Endothelial cell of umbilical vein (primary cell): ENCODE measurements around the gene CLIP2. TPM values are rescaled to one million over a fixed set of nuclear protein-coding genes. Genes with fewer than 3 reads are reported as not detected.

Experiments
- BruUV-seq: library from RNA; stranded (reverse); fragments of 400-500 nt; replicated peaks from 2 replicates; lab custom pipeline; 2021; lab: Mats Ljungman, UMichigan
- CTCF ChIA-PET: fragments of 300-600, 350-600 bp; sonication (Branson Sonifier 250); formaldehyde crosslinking; loops from one replicate; lab custom pipeline; 2021; ENCODE audit warnings: antibody characterized with exemption, inconsistent platforms; lab: Charles Lee
- POLR2A ChIA-PET: fragments of 300-600, 350-600 bp; sonication (Branson Sonifier 250); formaldehyde crosslinking; loops from one replicate; lab custom pipeline; 2021; ENCODE audit warnings: antibody characterized with exemption, inconsistent platforms; lab: Charles Lee
- DNase-seq: peaks from one replicate; pipeline ENCODE4 v3.0.0-alpha.2; 2011; ENCODE audit warnings: low read depth, low spot score
- FAIRE-seq: peaks from 2 replicates; lab custom pipeline; 2011; peaks lifted over from hg19 to GRCh38; lab: Jason Lieb, UNC
- H2AFZ ChIP-seq: 2 replicates; pipeline ENCODE4 v1.6.0; 2012; ENCODE audit warnings: low read depth, low read length, control low read depth, inconsistent platforms
- H3K27ac ChIP-seq: 2 replicates; pipeline ENCODE4 v1.5.1; 2011; ENCODE audit warnings: low read depth, mild to moderate bottlenecking, control low read depth, low read length, moderate library complexity; ENCODE audit not compliant: insufficient read depth
- H3K27me3 ChIP-seq, 2 experiments: 2 replicates each; pipeline versions ENCODE4 v1.6.0 to v1.6.1; 2011; ENCODE audit warnings: low read length in 2 of 2, mixed read lengths in 1 of 2; ENCODE audit not compliant: control insufficient read depth in 2 of 2, insufficient read depth in 2 of 2
- H3K36me3 ChIP-seq, 2 experiments: 2 replicates in 1 of 2; 3 replicates in 1 of 2; pipeline ENCODE4 v1.5.1; 2011; ENCODE audit warnings: low read length in 2 of 2, mild to moderate bottlenecking in 1 of 2, moderate library complexity in 1 of 2; ENCODE audit not compliant: control insufficient read depth in 2 of 2, insufficient read depth in 2 of 2; ENCODE audit errors: extremely low read depth in 1 of 2
- H3K4me1 ChIP-seq: 3 replicates; pipeline ENCODE4 v1.5.1; 2011; ENCODE audit warnings: mild to moderate bottlenecking, low read length; ENCODE audit not compliant: control insufficient read depth, insufficient read depth; ENCODE audit errors: extremely low read depth
- H3K4me2 ChIP-seq: 2 replicates; pipeline ENCODE4 v1.6.1; 2011; ENCODE audit warnings: low read length, control low read depth, mixed read lengths; ENCODE audit not compliant: insufficient read depth
- H3K4me3 ChIP-seq, 3 experiments: fragments of 200-600 bp in 1 of 3; sonication (generic), shearing (Covaris generic) in 1 of 3; replicated peaks in 1 of 3; 2 replicates each; pipeline ENCODE4 v1.5.1; 2011 to 2016; ENCODE audit warnings: control low read depth in 3 of 3, low read length in 3 of 3, mild to moderate bottlenecking in 2 of 3, inconsistent platforms in 1 of 3, low read depth in 1 of 3, moderate library complexity in 1 of 3; ENCODE audit not compliant: insufficient read depth in 1 of 3
- H3K79me2 ChIP-seq: 2 replicates; pipeline ENCODE4 v1.6.0; 2012; ENCODE audit warnings: low read length, inconsistent platforms; ENCODE audit not compliant: control insufficient read depth, insufficient read depth
- H3K9ac ChIP-seq: replicated peaks from 2 replicates; pipeline ENCODE3; 2011; ENCODE audit warnings: low read length, control low read depth; ENCODE audit not compliant: insufficient read depth; ENCODE audit errors: extremely low read depth
- H3K9me1 ChIP-seq: replicated peaks from 3 replicates; pipeline ENCODE4 v1.6.0; 2011; ENCODE audit warnings: mild to moderate bottlenecking, low read length; ENCODE audit not compliant: control insufficient read depth, insufficient read depth; ENCODE audit errors: extremely low read depth
- H3K9me3 ChIP-seq: replicated peaks from 2 replicates; pipeline ENCODE4 v1.5.1; 2012; ENCODE audit warnings: low read length, inconsistent platforms; ENCODE audit not compliant: control insufficient read depth, insufficient read depth
- H4K20me1 ChIP-seq: replicated peaks from 2 replicates; pipeline ENCODE3; 2011; ENCODE audit warnings: mild to moderate bottlenecking, low read length; ENCODE audit not compliant: control insufficient read depth, insufficient read depth; ENCODE audit errors: extremely low read depth
- CTCF ChIP-seq, 2 donors: IDR thresholded peaks; 1 replicate in 1 of 2; 2 replicates in 1 of 2; pipeline ENCODE4 v1.5.1; 2011; ENCODE audit warnings: low read length in 2 of 2, mild to moderate bottlenecking in 2 of 2, moderate library complexity in 2 of 2, control low read depth in 1 of 2, inconsistent platforms in 1 of 2, low read depth in 1 of 2; ENCODE audit not compliant: insufficient read depth in 1 of 2; ENCODE audit errors: extremely low read depth in 1 of 2
- EZH2 ChIP-seq: IDR thresholded peaks from 2 replicates; pipeline ENCODE4 v1.6.1; 2012; ENCODE audit warnings: borderline replicate concordance, low read depth, mild to moderate bottlenecking, moderate library complexity, low read length, inconsistent platforms; ENCODE audit not compliant: severe bottlenecking
- FOS ChIP-seq: IDR thresholded peaks from 2 replicates; pipeline ENCODE4 v1.6.1; 2011; ENCODE audit warnings: mild to moderate bottlenecking, low read length, moderate library complexity, borderline replicate concordance; ENCODE audit not compliant: insufficient read depth
- GATA2 ChIP-seq: IDR thresholded peaks from 2 replicates; pipeline ENCODE4 v1.7.0; 2011; ENCODE audit warnings: low read depth, mild to moderate bottlenecking, moderate library complexity, mixed read lengths, low read length; ENCODE audit not compliant: insufficient read length, insufficient read depth
- JUN ChIP-seq: IDR thresholded peaks from 2 replicates; pipeline ENCODE4 v1.6.1; 2011; ENCODE audit warnings: borderline replicate concordance, low read depth; ENCODE audit not compliant: insufficient read length, insufficient read depth
- MAX ChIP-seq: IDR thresholded peaks from 2 replicates; pipeline ENCODE4 v1.6.1; 2011; ENCODE audit not compliant: insufficient read depth, insufficient read length
- MYC ChIP-seq: IDR thresholded peaks from one replicate; pipeline ENCODE4 v1.6.1; 2011; ENCODE audit warnings: mild to moderate bottlenecking, low read depth, low read length
- POLR2A ChIP-seq: IDR thresholded peaks from 2 replicates; pipeline ENCODE4 v1.6.1; 2012; ENCODE audit warnings: low read depth, mild to moderate bottlenecking, control low read depth, low read length
- POLR2AphosphoS5 ChIP-seq: IDR thresholded peaks from 2 replicates; pipeline ENCODE4 v1.6.1; 2012; ENCODE audit warnings: low read depth, mild to moderate bottlenecking, control low read depth, low read length, moderate library complexity; ENCODE audit not compliant: insufficient read depth
- dilution Hi-C: fragments of 300-500 bp; cut with MboI; formaldehyde crosslinking; loops from one replicate; pipeline ENCODE4 v1.15.0; 2019; ENCODE audit warnings: low sequenced_read_pairs; ENCODE audit not compliant: extremely low pct_ligation_motif_present
- intact Hi-C: fragments of 100-400 bp; cut with micrococcal nuclease; formaldehyde crosslinking; loops from one replicate; pipeline ENCODE4 v1.10.0; 2022
- polyA plus RNA-seq, 4 experiments: library from polyadenylated mRNA; depleted of rRNA in 3 of 4; stranded (reverse) in 3 of 4; unstranded in 1 of 4; fragments of >200 nt; gene quantifications; 2 replicates each; pipeline versions ENCODE4 v1.2.1 to v1.2.3, GENCODE V29; 2011 to 2012; ENCODE audit warnings: missing spikeins in 1 of 4
- total RNA-seq: library from RNA; stranded (reverse); gene quantifications from 2 replicates; pipeline ENCODE4 v1.2.3, GENCODE V29; 2021

CLIP2 gene
- total and polyA plus RNA-seq, 2 donors (not counting 3 experiments of a cell fraction or from before 2014, with no cell fraction given): 8.3 to 37.1 TPM

DNA sequence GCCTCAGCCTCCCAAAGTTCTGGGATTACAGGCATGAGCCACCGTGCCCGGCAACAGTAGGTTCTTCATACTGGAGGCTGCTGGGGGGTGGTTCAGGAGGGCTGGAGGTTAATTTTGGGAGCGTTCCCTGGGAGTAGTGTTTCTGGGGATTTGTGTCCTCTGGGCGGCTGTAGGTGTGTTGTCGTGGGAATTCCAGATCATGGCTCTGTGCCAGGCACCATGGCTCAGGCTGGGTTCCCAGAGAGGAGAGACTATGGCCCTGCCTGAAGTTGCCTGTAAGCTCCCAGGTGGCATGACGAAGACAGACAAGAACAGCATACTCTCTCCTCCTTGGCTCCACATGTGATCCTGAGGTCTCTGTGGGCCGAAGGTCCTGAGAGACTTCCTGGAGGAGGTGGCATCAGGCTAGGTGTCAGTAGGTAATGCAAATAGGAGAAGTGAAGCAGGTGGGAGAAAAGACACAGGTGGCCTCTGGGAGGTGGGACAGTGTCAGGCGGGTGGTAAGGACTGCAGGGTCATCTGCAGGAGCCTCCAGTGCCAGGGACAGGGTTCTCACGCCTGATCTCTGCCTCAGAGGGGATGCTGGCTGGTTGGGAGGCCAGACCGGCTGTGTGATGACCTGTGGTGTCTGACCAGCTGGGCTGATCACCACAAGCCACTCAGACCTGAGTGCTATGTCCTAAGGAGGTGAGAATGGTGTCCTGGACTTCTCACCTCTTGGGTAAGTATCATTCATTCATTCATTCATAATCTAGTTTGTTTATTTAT lies 18.7 kb downstream of the CLIP2 start:
- POLR2A ChIA-PET: interaction anchor here (0.5 kb wide), 1 partner anchor 34 kb away, joined by 3 read pairs; no protein-coding TSS in a partner anchor
- dilution Hi-C loops: no loop called here
- Histone ChIP-seq H3K4me2 (no peak overlapping the region), H3K4me1 (peaks cover 18% of the 10 kb centered on the region), H3K9me1 (no peaks in the 10 kb centered on the region), H3K4me3 (no peak overlapping the region), H3K9me3 (no peaks in the 10 kb centered on the region), H3K27ac (no peak overlapping the region), H3K9ac (no peak overlapping the region), H3K36me3 (no peaks in the 10 kb centered on the region), H3K27me3 (no peaks in the 10 kb centered on the region), H4K20me1 (no peaks in the 10 kb centered on the region), H2AFZ (no peak overlapping the region), H3K79me2 (peaks cover 6% of the 10 kb centered on the region)
- CTCF ChIA-PET: interaction anchor here (1.0 to 1.6 kb wide), 2 partner anchors 94 to 102 kb away, joined by 3 to 6 read pairs; no protein-coding TSS in a partner anchor
- BruUV-seq: no TSS peak
- DNase-seq (no peak), FAIRE-seq (no peak)
- intact Hi-C loops: loop anchor here (5.0 kb wide), 1 partner anchor 56 kb away; the partner anchor contains the start of gene RFC2
- no peak for TF ChIP-seq FOS
- no peak for TF ChIP-seq CTCF (IDR thresholded peaks at IDR 0.05; ENCODE audit: extremely low read depth in 1 of 2, insufficient read depth in 1 of 2, low read depth in 1 of 2, low read length in 2 of 2)
- no peak for TF ChIP-seq EZH2
- no peak for TF ChIP-seq POLR2AphosphoS5
- TF ChIP-seq JUN: no peak
- no peak for TF ChIP-seq MYC
- no peak for TF ChIP-seq GATA2
- no peak for TF ChIP-seq POLR2A
- no peak for TF ChIP-seq MAX
